Measurements from ENCODE around the gene KIAA1671. TPM values are rescaled to one million over a fixed set of nuclear protein-coding genes. Genes with fewer than 3 reads are reported as not detected.

KIAA1671 gene
- total and polyA plus RNA-seq, 9 of the 15 experiments (the other 6 are each of a cell fraction or from before 2014, with no cell fraction given): under 0.01 to 0.11 (median 0.02) TPM; not detected in 5

DNA sequence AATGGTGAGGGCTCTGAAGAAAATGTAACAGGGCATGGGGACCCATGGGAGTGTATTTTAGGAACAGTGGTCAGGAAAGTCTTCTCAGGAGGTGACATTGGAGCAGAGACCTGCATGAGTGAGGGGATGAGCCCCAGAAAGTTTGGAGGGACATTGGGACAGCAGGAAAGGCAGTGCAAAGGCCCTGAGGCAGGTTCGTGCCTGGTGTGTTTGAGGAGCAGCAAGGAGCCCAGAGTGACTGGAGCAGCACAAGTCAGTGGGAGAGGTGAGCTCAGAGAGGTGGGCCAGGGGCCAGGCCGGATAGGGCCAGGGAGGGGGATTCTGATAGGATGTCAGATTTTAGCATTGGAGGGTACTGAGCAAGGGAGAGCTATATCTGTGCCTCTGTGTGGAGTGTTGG, 167.1 kb downstream of the KIAA1671 start:
- Histone ChIP-seq H4K20me1 (replicated peaks; ENCODE audit: control insufficient read depth, insufficient read depth, low read length) (no peaks in the 10 kb centered on the region), H3K79me2 (ENCODE audit: control insufficient read depth, insufficient read depth, low read length) (no peaks in the 10 kb centered on the region), H3K27me3 (ENCODE audit: control insufficient read depth in 2 of 2, insufficient read depth in 2 of 2, low read length in 2 of 2) (peaks cover 0 to 5% of the 10 kb centered on the region in 2 experiments; a peak in 2 of 5 replicates), H3K4me2 (ENCODE audit: insufficient read depth, low read length) (no peak overlapping the region), H3K9me3 (replicated peaks; ENCODE audit: control insufficient read depth, insufficient read depth, low read depth, low read length) (no peaks in the 10 kb centered on the region), H3K9ac (ENCODE audit: insufficient read depth in 1 of 2, low read depth in 2 of 2, low read length in 2 of 2) (no peak overlapping the region), H2AFZ (ENCODE audit: low read depth, low read length) (no peak overlapping the region), H3K4me1 (replicated peaks in 1 of 2; ENCODE audit: control insufficient read depth in 2 of 2, insufficient read depth in 2 of 2, low read length in 2 of 2) (no peaks in the 10 kb centered on the region), H3K9me1 (ENCODE audit: control insufficient read depth, insufficient read depth, low read length) (no peaks in the 10 kb centered on the region), H3K36me3 (ENCODE audit: control insufficient read depth, insufficient read depth, low read length) (no peaks in the 10 kb centered on the region), H3K4me3 (no peak overlapping the region), H3K27ac (ENCODE audit: extremely low read depth, low read depth, low read length) (no peak overlapping the region)
- WGBS (ENCODE audit: insufficient coverage, low coverage, missing lambda C conversion rate): 0% methylated on average over 2 of the region's 2 CpGs
- intact Hi-C loops (cut with micrococcal nuclease): no loop called here
- no TSS peak for BruUV-seq (replicated peaks)
- ATAC-seq (no peak), DNase-seq (ENCODE audit: extremely low read depth in 1 of 4, low spot score in 3 of 4) (no peak), FAIRE-seq (no peak)
- ChIA-PET CTCF (ENCODE audit: low intra/inter-chr PET ratio) (no interaction called here), POLR2A (no interaction called here)
- no peak for TF ChIP-seq ZNF586 (CRISPR knock-in tag; conservative IDR thresholded peaks at IDR 0.05)
- no peak for TF ChIP-seq SNIP1 (IDR thresholded peaks at IDR 0.05; ENCODE audit: low read depth)
- no peak for TF ChIP-seq EGR1 (conservative IDR thresholded peaks at IDR 0.05)
- no peak for TF ChIP-seq TEAD1 (CRISPR knock-in tag; IDR thresholded peaks at IDR 0.05)
- no peak for TF ChIP-seq ZKSCAN8 (CRISPR knock-in tag; IDR thresholded peaks at IDR 0.05)
- TF ChIP-seq MTA2 (IDR thresholded peaks at IDR 0.05; ENCODE audit: low read depth): no peak
- TF ChIP-seq FOXJ3 (CRISPR knock-in tag; IDR thresholded peaks at IDR 0.05): no peak
- TF ChIP-seq, protein P1, sequence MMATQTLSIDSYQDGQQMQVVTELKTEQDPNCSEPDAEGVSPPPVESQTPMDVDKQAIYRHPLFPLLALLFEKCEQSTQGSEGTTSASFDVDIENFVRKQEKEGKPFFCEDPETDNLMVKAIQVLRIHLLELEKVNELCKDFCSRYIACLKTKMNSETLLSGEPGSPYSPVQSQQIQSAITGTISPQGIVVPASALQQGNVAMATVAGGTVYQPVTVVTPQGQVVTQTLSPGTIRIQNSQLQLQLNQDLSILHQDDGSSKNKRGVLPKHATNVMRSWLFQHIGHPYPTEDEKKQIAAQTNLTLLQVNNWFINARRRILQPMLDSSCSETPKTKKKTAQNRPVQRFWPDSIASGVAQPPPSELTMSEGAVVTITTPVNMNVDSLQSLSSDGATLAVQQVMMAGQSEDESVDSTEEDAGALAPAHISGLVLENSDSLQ (IDR thresholded peaks at IDR 0.05): no peak
- TF ChIP-seq GABPA (tag; conservative IDR thresholded peaks at IDR 0.05; ENCODE audit: low read depth): no peak
- TF ChIP-seq KAT7 (CRISPR knock-in tag; IDR thresholded peaks at IDR 0.05; ENCODE audit: borderline replicate concordance): no peak
- no peak for TF ChIP-seq DPF2 (IDR thresholded peaks at IDR 0.05)
- TF ChIP-seq, protein P2, sequence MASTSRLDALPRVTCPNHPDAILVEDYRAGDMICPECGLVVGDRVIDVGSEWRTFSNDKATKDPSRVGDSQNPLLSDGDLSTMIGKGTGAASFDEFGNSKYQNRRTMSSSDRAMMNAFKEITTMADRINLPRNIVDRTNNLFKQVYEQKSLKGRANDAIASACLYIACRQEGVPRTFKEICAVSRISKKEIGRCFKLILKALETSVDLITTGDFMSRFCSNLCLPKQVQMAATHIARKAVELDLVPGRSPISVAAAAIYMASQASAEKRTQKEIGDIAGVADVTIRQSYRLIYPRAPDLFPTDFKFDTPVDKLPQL (IDR thresholded peaks at IDR 0.05; ENCODE audit: extremely low read depth, insufficient read length): no peak
- no peak for TF ChIP-seq SMC3 (conservative IDR thresholded peaks at IDR 0.05; ENCODE audit: insufficient read depth, low read depth, low read length)
- no peak for TF ChIP-seq ZNF124 (CRISPR knock-in tag; IDR thresholded peaks at IDR 0.05)
- in situ Hi-C loops (cut with MboI): no loop called here
